NB4 (cell line): Measurements from ENCODE around the gene AGBL4.

ENCODE experiments used
- MYC ChIP-seq: IDR thresholded peaks from 2 replicates; pipeline ENCODE4 v1.6.1; 2011; ENCODE audit warnings: low read depth, low read length
- POLR2A ChIP-seq: IDR thresholded peaks from 2 replicates; pipeline ENCODE4 v1.6.1; 2011; ENCODE audit warnings: mild to moderate bottlenecking; ENCODE audit not compliant: insufficient read length; ENCODE audit errors: extremely low read depth
- TF ChIP-seq, protein P1 (sequence below): IDR thresholded peaks from one replicate; pipeline ENCODE4 v1.5.1; 2012; ENCODE audit warnings: low read depth, low read length

DNA sequence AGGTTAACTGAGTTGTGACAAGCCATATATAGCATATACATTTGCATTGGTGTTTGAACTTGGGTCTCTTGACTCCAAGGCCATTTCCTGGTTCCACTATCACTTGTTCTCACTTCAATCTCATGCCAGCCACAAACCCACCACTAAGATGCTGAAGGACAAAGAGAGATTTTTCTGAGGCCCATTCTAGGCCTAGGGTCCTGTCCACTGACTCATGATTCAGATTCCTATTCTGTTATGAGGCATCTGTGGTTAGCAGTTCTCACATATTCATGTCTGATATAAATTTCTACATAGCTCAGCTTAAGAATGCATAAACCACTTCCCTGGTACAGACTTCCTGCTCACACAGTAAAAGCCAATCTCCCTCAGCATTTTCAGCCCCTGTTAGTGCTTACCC lies 921.0 kb downstream of the AGBL4 start:
- TF ChIP-seq, protein P1, sequence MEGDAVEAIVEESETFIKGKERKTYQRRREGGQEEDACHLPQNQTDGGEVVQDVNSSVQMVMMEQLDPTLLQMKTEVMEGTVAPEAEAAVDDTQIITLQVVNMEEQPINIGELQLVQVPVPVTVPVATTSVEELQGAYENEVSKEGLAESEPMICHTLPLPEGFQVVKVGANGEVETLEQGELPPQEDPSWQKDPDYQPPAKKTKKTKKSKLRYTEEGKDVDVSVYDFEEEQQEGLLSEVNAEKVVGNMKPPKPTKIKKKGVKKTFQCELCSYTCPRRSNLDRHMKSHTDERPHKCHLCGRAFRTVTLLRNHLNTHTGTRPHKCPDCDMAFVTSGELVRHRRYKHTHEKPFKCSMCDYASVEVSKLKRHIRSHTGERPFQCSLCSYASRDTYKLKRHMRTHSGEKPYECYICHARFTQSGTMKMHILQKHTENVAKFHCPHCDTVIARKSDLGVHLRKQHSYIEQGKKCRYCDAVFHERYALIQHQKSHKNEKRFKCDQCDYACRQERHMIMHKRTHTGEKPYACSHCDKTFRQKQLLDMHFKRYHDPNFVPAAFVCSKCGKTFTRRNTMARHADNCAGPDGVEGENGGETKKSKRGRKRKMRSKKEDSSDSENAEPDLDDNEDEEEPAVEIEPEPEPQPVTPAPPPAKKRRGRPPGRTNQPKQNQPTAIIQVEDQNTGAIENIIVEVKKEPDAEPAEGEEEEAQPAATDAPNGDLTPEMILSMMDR = no peak
- TF ChIP-seq POLR2A (no peak), MYC (no peak)
